Stimulated activated CD4-positive, alpha-beta T cell treated with anti-CD3 and anti-CD28 coated beads, Interleukin-15, amount 100 ng/mL, for 48 hours (primary cell): ENCODE results near the gene SETMAR.
"Not testable (repeated sequence)": the region's sequence is repeated elsewhere in the genome, so short reads cannot be mapped to it uniquely, and the experiment has no call there.

Experiments used
- DNase-seq, 2 donors: peaks; one replicate each; pipeline ENCODE4 v3.0.0-alpha.2; 2020; ENCODE audit warnings: low read depth in 2 of 2

SETMAR gene

GRCh38 chr3:4313606-4314293, 10.6 kb downstream of the SETMAR start:
- DNase-seq = no peak

GRCh38 chr3:4314688-4315087, 11.5 kb downstream of the SETMAR start:
- no peak for DNase-seq

GRCh38 chr3:4320096-4320911, 17.1 kb downstream of the SETMAR start:
- DNase-seq = no peak

GRCh38 chr3:4321732-4322131, 18.6 kb downstream of the SETMAR start:
- no peak for DNase-seq

- no peak for DNase-seq
Observed at GRCh38 chr3:4322635-4323034, 19.5 kb downstream of the SETMAR start.

DNA sequence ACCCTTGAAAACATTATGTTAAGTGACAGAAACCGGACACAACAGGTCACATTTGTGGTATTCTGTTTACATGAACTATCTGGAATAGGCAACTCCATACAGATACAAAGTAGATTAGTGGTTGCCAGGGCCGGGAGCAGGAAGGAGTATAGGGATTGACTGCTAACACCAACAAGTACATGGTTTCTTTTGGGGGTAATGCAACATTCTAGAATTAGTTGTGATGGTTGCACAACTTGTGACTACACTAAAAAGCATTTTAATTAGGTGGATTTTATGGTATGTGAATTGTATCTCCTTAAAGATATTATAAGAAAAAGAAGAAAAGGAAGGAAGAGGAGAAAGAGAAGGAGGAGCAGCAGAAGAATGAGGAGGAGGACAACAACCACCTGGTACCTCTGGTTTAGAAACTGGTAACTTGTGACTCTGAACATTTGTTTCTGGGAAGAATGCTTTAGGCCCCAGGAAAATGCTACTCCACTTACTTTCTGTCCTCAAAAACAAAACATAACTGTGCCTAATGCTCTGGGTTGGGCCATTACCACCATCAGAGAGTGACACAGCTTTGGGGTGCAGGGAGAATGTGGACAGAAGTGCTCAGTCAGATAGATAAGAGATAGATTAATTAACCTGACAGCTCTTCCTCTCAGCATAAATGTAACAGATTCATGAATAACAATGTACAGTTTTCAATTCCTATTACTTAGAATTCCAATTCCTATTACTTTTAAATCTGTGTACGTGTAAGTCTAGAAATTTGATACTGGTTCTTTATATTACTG, 20.3 kb downstream of the SETMAR start:
- DNase-seq = no peak

DNA sequence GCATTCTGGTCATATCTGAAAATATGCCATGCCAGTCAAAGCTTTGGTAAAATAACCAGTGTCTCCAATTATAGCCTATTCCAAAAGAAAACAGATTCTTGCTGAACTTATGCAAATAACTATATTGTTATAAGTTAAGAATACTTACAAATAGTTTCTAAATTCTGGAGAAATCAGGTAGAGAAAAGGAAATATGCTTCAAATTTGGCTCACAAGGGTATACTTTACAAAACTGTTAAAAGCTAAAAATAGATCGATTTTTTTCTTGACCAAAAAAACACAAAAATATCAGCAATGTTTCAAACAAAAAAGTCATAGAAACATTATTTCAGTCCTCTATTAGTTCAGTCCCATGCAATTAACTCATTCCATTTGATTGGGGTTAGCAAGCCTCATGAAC, 23.7 kb downstream of the SETMAR start:
- DNase-seq = no peak

GRCh38 chr3:4329806-4330205, 26.6 kb downstream of the SETMAR start:
- not testable (repeated sequence) for DNase-seq

DNA sequence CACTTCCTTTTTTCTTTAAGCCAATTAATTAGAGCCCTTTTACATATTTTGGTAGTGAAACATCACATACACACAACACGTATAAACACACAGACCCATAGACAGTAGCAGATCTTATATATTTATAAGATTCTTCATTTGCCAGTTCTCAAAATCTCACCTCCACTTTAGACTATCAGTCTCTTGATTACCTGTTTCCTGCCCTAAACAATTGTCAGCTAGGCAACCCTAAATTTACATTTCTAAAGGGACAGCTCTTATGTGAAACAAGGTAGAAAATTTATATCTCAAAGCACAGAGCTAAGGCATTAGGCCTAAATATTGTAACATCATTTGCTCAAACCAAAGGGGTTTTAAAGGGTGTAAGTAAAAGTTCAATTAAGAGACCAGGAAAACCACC, 28.9 kb downstream of the SETMAR start:
- DNase-seq = no peak

DNA sequence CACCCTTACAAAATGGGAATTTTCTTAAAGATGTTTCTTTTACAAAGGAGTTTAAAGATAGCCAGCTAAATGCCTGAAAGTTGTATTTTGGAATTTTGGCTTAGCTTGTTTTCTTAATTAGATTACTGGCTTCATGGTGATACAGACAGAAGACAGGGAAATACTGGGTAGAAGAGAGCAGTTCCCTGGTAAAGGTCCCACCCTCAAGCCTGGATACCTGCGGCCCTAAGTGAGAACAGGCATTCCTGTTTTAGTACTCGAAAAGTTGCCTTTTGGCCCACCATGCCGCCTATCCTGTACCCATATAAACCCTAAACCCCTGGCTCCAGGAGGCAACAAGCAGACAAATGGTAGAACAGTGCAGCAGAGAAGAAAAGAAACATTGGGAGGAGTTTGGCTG, 29.4 kb downstream of the SETMAR start:
- no peak for DNase-seq

DNA sequence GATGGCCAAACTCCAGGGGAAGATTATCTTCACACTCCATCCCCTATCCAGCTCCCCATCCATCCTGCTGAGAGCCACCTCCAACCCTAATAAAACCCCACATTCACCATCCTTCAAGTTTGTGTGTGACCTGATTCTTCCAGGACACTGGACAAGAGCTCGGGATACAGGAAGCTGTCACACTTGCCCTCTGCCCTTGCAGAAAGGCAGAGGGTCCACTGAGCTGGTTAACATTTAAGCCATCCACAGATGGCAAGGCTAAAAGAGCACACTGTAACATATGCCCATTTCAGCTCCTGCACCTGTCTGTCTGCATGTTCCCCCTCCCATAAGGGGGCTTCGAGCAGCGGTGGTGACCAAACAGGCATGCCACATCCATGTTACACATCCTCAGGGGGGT, 29.8 kb downstream of the SETMAR start:
- DNase-seq = no peak

GRCh38 chr3:4334548-4334947, 31.4 kb downstream of the SETMAR start:
- DNase-seq = no peak

GRCh38 chr3:4335840-4336562, 32.8 kb downstream of the SETMAR start:
- DNase-seq = no peak

GRCh38 chr3:4336850-4337546, 33.8 kb downstream of the SETMAR start:
- no peak for DNase-seq

GRCh38 chr3:4338751-4339150, 35.6 kb downstream of the SETMAR start:
- DNase-seq = no peak

- DNase-seq = no peak
Observed at GRCh38 chr3:4340077-4340410, 36.9 kb downstream of the SETMAR start.

- DNase-seq = no peak
Observed at GRCh38 chr3:4340411-4341335, 37.5 kb downstream of the SETMAR start.

GRCh38 chr3:4341336-4341675, 38.1 kb downstream of the SETMAR start:
- no peak for DNase-seq

DNA sequence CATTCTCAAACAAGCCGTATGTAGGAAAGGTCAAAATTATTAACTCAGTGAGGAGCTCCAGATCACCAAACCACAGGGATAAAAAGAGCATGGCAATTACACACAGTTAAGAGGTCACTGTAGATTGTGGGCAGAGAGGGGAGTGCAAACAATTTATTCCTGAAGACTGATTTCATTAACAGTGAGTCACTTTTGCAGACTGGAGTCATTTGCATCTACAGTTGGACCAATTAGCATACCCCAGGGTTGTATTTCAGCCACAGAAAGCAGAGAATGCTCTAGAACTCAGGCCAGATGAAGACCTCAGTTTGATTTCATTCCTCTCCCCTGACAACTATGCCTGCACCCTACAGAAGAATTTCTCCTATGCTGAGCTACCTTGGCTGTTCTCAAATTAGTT, 40.1 kb downstream of the SETMAR start:
- DNase-seq = no peak

DNA sequence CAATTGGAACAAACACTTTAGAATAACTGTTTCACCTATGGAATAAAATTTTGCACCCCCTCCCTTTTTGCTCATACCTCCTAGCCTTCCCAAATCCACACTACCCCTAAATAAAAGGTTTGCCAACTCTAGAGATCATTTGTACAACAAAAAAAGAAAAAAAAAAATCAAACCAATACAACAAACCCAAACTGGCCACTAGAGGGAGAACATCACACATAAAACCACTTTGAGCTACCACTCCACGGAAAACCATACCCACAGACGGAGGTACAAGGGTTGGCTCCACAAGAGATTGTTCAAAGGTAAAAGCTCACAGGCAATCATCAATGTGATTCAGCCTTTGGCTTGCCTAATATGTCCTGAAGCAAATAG, 47.6 kb downstream of the SETMAR start:
- peak; percentile 24 to 31 for DNase-seq
